Stomach (tissue), 4 donors: ENCODE data around the gene NCF2.

Experiments
- CTCF ChIP-seq, 7 experiments: fragments of 450-650 bp in 4 of 7; fragments of 200-600 bp in 3 of 7; sonication (generic) in 3 of 7; IDR thresholded peaks; one replicate each; pipeline ENCODE4 v1.5.1; 2016 to 2019; ENCODE audit warnings: antibody characterized with exemption in 7 of 7, control low read depth in 2 of 7, mild to moderate bottlenecking in 1 of 7
- EP300 ChIP-seq: sonication (generic); formaldehyde crosslinking; IDR thresholded peaks from one replicate; pipeline ENCODE4 v1.6.1; 2017; ENCODE audit warnings: antibody characterized with exemption
- POLR2A ChIP-seq, 4 donors: fragments of 450-650 bp; IDR thresholded peaks; one replicate each; pipeline ENCODE4 v1.6.1; 2016; ENCODE audit warnings: antibody characterized with exemption in 4 of 4, control low read depth in 2 of 4, mild to moderate bottlenecking in 1 of 4, moderate library complexity in 1 of 4

GRCh38 chr1:183515002-183515689 is 75.1 kb downstream of the NCF2 start:
- no peak for TF ChIP-seq CTCF (IDR thresholded peaks at IDR 0.05)
- no peak for TF ChIP-seq EP300
- TF ChIP-seq POLR2A (IDR thresholded peaks at IDR 0.05): no peak
